Trophoblast cell (in vitro differentiated cells and primary cell): ENCODE measurements around the gene RXRG.

Source experiments
- DNase-seq, 2 donors: peaks; one replicate each; pipeline ENCODE4 v3.0.0-alpha.2; 2016
- H2AFZ ChIP-seq: 2 replicates; pipeline ENCODE4 v1.6.1; 2013; ENCODE audit warnings: low read length, moderate library complexity, mild to moderate bottlenecking; ENCODE audit not compliant: insufficient read depth, poor library complexity
- H2AK5ac ChIP-seq: 2 replicates; pipeline ENCODE4 v1.6.1; 2013; ENCODE audit warnings: mild to moderate bottlenecking, low read length
- H2BK120ac ChIP-seq: 2 replicates; pipeline ENCODE4 v1.6.1; 2013; ENCODE audit warnings: low read length, mild to moderate bottlenecking, moderate library complexity; ENCODE audit not compliant: insufficient read depth, poor library complexity
- H2BK12ac ChIP-seq: 2 replicates; pipeline ENCODE4 v1.6.1; 2013; ENCODE audit warnings: mild to moderate bottlenecking, low read length, moderate library complexity
- H2BK5ac ChIP-seq: 2 replicates; pipeline ENCODE4 v1.6.1; 2013; ENCODE audit warnings: low read length, low read depth, moderate library complexity, mild to moderate bottlenecking; ENCODE audit not compliant: poor library complexity
- H3K14ac ChIP-seq: 2 replicates; pipeline ENCODE4 v1.6.1; 2013; ENCODE audit warnings: mild to moderate bottlenecking, low read length
- H3K18ac ChIP-seq: 2 replicates; pipeline ENCODE4 v1.6.1; 2013; ENCODE audit warnings: mild to moderate bottlenecking, low read length
- H3K23ac ChIP-seq: 2 replicates; pipeline ENCODE4 v1.6.1; 2013; ENCODE audit warnings: low read length
- H3K27ac ChIP-seq: 2 replicates; pipeline ENCODE4 v1.5.1; 2013; ENCODE audit warnings: low read depth, mild to moderate bottlenecking, inconsistent platforms, low read length, moderate library complexity
- H3K27me3 ChIP-seq: 2 replicates; pipeline ENCODE4 v1.6.1; 2013; ENCODE audit warnings: inconsistent platforms, mild to moderate bottlenecking, low read length, moderate library complexity; ENCODE audit not compliant: insufficient read depth
- H3K36me3 ChIP-seq, 2 experiments: 1 replicate in 1 of 2; 2 replicates in 1 of 2; pipeline ENCODE4 v1.6.1; 2013; ENCODE audit warnings: low read length in 2 of 2, mild to moderate bottlenecking in 2 of 2, moderate library complexity in 1 of 2; ENCODE audit not compliant: insufficient read depth in 2 of 2, control insufficient read depth in 1 of 2
- H3K4ac ChIP-seq: 2 replicates; pipeline ENCODE4 v1.6.1; 2013; ENCODE audit warnings: low read depth, mild to moderate bottlenecking, low read length, moderate library complexity
- H3K4me1 ChIP-seq, 2 experiments: 1 replicate in 1 of 2; 2 replicates in 1 of 2; pipeline ENCODE4 v1.6.1; 2013; ENCODE audit warnings: low read length in 2 of 2, mild to moderate bottlenecking in 2 of 2, moderate library complexity in 1 of 2; ENCODE audit not compliant: insufficient read depth in 2 of 2, control insufficient read depth in 1 of 2
- H3K4me2 ChIP-seq: 2 replicates; pipeline ENCODE4 v1.6.1; 2013; ENCODE audit warnings: inconsistent platforms, mild to moderate bottlenecking, low read length, moderate library complexity
- H3K4me3 ChIP-seq: 2 replicates; pipeline ENCODE4 v1.5.1; 2013; ENCODE audit warnings: mild to moderate bottlenecking, low read depth, low read length, inconsistent platforms
- H3K79me1 ChIP-seq: one replicate; pipeline ENCODE4 v1.6.1; 2013; ENCODE audit warnings: low read length
- H3K79me2 ChIP-seq: 2 replicates; pipeline ENCODE4 v1.6.1; 2013; ENCODE audit warnings: low read length, mild to moderate bottlenecking; ENCODE audit not compliant: control insufficient read depth, insufficient read depth, poor library complexity
- H3K9ac ChIP-seq: 2 replicates; pipeline ENCODE4 v1.6.1; 2013; ENCODE audit warnings: mild to moderate bottlenecking, low read length
- H3K9me3 ChIP-seq: 2 replicates; pipeline ENCODE4 v1.6.1; 2013; ENCODE audit warnings: low read depth, mild to moderate bottlenecking, control low read depth, inconsistent platforms, low read length; ENCODE audit not compliant: insufficient read depth
- H4K12ac ChIP-seq: 2 replicates; pipeline ENCODE4 v1.6.1; 2013; ENCODE audit warnings: low read depth, mild to moderate bottlenecking, low read length, moderate library complexity
- H4K8ac ChIP-seq: 2 replicates; pipeline ENCODE4 v1.6.1; 2013; ENCODE audit warnings: low read depth, mild to moderate bottlenecking, low read length, moderate library complexity
- H4K91ac ChIP-seq: one replicate; pipeline ENCODE4 v1.6.1; 2013; ENCODE audit warnings: low read depth, mild to moderate bottlenecking, low read length, moderate library complexity
- WGBS: extraction: QIAGEN DNeasy Blood & Tissue Kit; methylation state at CpG from one replicate; pipeline ENCODE4 v1.1.7; 2013; ENCODE audit warnings: missing lambda C conversion rate; ENCODE audit not compliant: insufficient read length, insufficient coverage; ENCODE audit errors: extremely low coverage; 5-methylcytosine and 5-hydroxymethylcytosine counted together

The RXRG gene

GRCh38 chr1:165369255-165369848, 75.6 kb downstream of the RXRG start:
- WGBS: no CpG with 5 or more reads among the region's 9 CpGs
- no peak overlapping the region for H3K18ac ChIP-seq
- H4K8ac ChIP-seq: no peak overlapping the region
- H2AFZ ChIP-seq: no peak overlapping the region
- no peak overlapping the region for H2BK120ac ChIP-seq
- H3K27me3 ChIP-seq: no peaks in the 10 kb centered on the region
- H3K4ac ChIP-seq: no peak overlapping the region
- H3K4me1 ChIP-seq: no peaks in the 10 kb centered on the region
- no peak overlapping the region for H3K23ac ChIP-seq
- no peaks in the 10 kb centered on the region for H3K79me1 ChIP-seq
- H4K12ac ChIP-seq: no peak overlapping the region
- H3K9ac ChIP-seq: no peak overlapping the region
- H3K14ac ChIP-seq: no peak overlapping the region
- peak in 1 of 2 donors; percentile 66 for DNase-seq
- no peak overlapping the region for H2BK5ac ChIP-seq
- no peak overlapping the region for H3K4me2 ChIP-seq
- no peak overlapping the region for H3K4me3 ChIP-seq
- no peak overlapping the region for H4K91ac ChIP-seq
- no peak overlapping the region for H3K27ac ChIP-seq
- H2AK5ac ChIP-seq: no peak overlapping the region
- no peaks in the 10 kb centered on the region for H3K79me2 ChIP-seq
- no peak overlapping the region for H2BK12ac ChIP-seq
- H3K9me3 ChIP-seq: no peaks in the 10 kb centered on the region
- H3K36me3 ChIP-seq: no peaks in the 10 kb centered on the region

DNA sequence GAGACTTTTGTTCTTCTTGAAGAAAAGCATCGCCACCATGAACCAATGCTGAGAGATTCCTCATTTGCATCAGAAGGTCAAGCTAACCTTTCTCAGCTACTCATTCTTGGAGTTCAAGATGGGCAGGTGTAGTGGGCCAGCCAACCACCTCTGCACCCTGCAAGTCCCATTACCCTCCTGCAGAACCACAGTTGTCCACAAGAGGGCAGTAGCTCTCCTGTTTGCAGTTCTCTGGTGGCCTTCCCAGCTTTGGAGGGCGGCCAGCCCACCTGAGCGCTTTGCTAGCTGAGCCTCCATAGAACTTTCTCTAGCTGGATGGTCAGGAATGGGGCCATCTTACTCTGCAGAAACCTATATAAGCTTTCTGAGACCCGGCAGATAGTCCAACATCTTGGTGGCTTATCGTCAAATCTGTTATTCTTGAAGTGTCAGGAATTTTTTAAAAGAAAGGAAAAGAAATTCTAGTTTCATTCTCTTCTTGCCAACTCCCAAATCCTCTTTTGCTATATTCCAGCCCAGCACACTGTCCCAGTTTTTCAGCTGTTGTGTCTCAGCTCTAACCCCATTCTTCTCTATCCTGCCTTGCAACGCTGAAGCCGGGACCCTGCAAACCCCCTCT, 77.4 kb downstream of the RXRG start:
- H2BK120ac ChIP-seq: no peak overlapping the region
- H3K14ac ChIP-seq: no peak overlapping the region
- H4K8ac ChIP-seq: no peak overlapping the region
- no peak overlapping the region for H3K27ac ChIP-seq
- no peaks in the 10 kb centered on the region for H3K4me1 ChIP-seq
- WGBS: no CpG with 5 or more reads among the region's 7 CpGs
- DNase-seq: peak; percentile 60 to 90
- H2BK5ac ChIP-seq: no peak overlapping the region
- H2AK5ac ChIP-seq: no peak overlapping the region
- H3K4me2 ChIP-seq: no peak overlapping the region
- no peak overlapping the region for H3K18ac ChIP-seq
- H3K9ac ChIP-seq: no peak overlapping the region
- no peak overlapping the region for H4K91ac ChIP-seq
- no peak overlapping the region for H2BK12ac ChIP-seq
- H3K4me3 ChIP-seq: no peak overlapping the region
- H3K27me3 ChIP-seq: no peaks in the 10 kb centered on the region
- H3K4ac ChIP-seq: no peak overlapping the region
- H4K12ac ChIP-seq: no peak overlapping the region
- H3K23ac ChIP-seq: no peak overlapping the region
- H3K79me2 ChIP-seq: no peaks in the 10 kb centered on the region
- no peaks in the 10 kb centered on the region for H3K79me1 ChIP-seq
- H2AFZ ChIP-seq: no peak overlapping the region
- no peaks in the 10 kb centered on the region for H3K36me3 ChIP-seq
- H3K9me3 ChIP-seq: no peaks in the 10 kb centered on the region

- Histone ChIP-seq H3K4ac (no peak overlapping the region), H2AK5ac (no peak overlapping the region), H3K4me1 (no peaks in the 10 kb centered on the region), H3K4me3 (no peak overlapping the region), H3K79me2 (no peaks in the 10 kb centered on the region), H3K36me3 (no peaks in the 10 kb centered on the region), H3K9me3 (no peaks in the 10 kb centered on the region), H2BK120ac (no peak overlapping the region), H4K12ac (no peak overlapping the region), H3K18ac (no peak overlapping the region), H2BK12ac (no peak overlapping the region), H3K27ac (no peak overlapping the region), H3K9ac (no peak overlapping the region), H4K91ac (no peak overlapping the region), H4K8ac (no peak overlapping the region), H3K4me2 (no peak overlapping the region), H3K79me1 (no peaks in the 10 kb centered on the region), H3K23ac (no peak overlapping the region), H2AFZ (no peak overlapping the region), H3K14ac (no peak overlapping the region), H3K27me3 (no peaks in the 10 kb centered on the region), H2BK5ac (no peak overlapping the region)
- 100% methylated on average over 2 of the region's 2 CpGs for WGBS
- DNase-seq: no peak
These were observed 79.6 kb downstream of the RXRG start for GRCh38 chr1:165365341-165365740.

GRCh38 chr1:165364568-165365133, 80.3 kb downstream of the RXRG start:
- Histone ChIP-seq H3K27me3 (no peaks in the 10 kb centered on the region), H2BK12ac (no peak overlapping the region), H3K79me2 (no peaks in the 10 kb centered on the region), H3K36me3 (no peaks in the 10 kb centered on the region), H3K27ac (no peak overlapping the region), H3K4me3 (no peak overlapping the region), H2BK5ac (no peak overlapping the region), H2BK120ac (no peak overlapping the region), H3K23ac (no peak overlapping the region), H3K4ac (no peak overlapping the region), H4K8ac (no peak overlapping the region), H4K91ac (no peak overlapping the region), H4K12ac (no peak overlapping the region), H2AK5ac (no peak overlapping the region), H3K4me1 (no peaks in the 10 kb centered on the region), H3K18ac (no peak overlapping the region), H3K4me2 (no peak overlapping the region), H3K79me1 (no peaks in the 10 kb centered on the region), H2AFZ (no peak overlapping the region), H3K9me3 (no peaks in the 10 kb centered on the region), H3K14ac (no peak overlapping the region), H3K9ac (no peak overlapping the region)
- DNase-seq: no peak
- no CpG with 5 or more reads among the region's 6 CpGs for WGBS
